ENCODE results near the gene FAM180B.
"Not testable (repeated sequence)": the region's sequence is repeated elsewhere in the genome, so short reads cannot be mapped to it uniquely, and the experiment has no call there.

DNA sequence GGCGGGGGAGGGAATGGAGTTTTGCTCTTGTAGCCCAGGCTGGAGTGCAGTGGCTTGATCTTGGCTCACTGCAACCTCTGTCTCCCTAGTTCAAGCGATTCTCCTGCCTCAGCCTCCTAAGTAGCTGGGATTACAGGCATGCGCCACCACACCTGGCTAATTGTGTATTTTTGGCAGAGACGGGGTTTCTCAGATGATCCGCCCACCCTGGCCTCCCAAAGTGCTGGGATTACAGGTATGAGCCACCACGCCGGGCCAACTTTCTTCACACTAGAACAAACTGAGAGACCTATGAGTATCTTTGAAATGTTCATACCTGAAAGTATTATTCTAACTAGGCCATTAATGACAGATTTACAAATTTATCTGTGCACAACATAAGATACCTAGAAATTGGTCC lies 40.2 kb upstream of the FAM180B start:
- not testable (repeated sequence) for TF ChIP-seq POLR2A (IDR thresholded peaks at IDR 0.05)
- TF ChIP-seq, protein P1, sequence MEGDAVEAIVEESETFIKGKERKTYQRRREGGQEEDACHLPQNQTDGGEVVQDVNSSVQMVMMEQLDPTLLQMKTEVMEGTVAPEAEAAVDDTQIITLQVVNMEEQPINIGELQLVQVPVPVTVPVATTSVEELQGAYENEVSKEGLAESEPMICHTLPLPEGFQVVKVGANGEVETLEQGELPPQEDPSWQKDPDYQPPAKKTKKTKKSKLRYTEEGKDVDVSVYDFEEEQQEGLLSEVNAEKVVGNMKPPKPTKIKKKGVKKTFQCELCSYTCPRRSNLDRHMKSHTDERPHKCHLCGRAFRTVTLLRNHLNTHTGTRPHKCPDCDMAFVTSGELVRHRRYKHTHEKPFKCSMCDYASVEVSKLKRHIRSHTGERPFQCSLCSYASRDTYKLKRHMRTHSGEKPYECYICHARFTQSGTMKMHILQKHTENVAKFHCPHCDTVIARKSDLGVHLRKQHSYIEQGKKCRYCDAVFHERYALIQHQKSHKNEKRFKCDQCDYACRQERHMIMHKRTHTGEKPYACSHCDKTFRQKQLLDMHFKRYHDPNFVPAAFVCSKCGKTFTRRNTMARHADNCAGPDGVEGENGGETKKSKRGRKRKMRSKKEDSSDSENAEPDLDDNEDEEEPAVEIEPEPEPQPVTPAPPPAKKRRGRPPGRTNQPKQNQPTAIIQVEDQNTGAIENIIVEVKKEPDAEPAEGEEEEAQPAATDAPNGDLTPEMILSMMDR (IDR thresholded peaks at IDR 0.05): not testable (repeated sequence)
